ENCODE results near the gene VAPB. TPM values are rescaled to one million over a fixed set of nuclear protein-coding genes. Genes with fewer than 3 reads are reported as not detected.

Gene VAPB
- total RNA-seq, 1 experiment from 2014 or later, result 51.1 TPM

DNA sequence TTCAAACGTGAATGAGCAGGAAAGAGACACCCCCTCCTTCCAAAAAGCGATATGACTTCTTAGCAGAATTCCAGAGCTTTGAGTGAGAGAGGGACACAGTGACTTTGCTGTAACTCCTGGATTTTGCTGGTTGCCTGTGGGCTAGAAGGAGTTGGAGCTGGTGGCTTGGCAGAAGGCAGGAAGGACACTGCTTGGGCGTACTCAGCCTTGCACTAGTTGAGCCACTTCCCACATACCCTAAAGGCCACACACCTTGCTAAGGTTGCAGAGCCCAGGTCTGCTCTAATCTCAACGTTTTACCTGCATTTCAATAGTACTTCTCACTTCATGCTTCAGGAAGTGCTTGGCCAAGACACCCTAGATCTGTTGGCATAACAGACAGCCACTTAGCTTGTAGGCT is 48.9 kb upstream of the VAPB start (continued):
- TF ChIP-seq, protein P1, sequence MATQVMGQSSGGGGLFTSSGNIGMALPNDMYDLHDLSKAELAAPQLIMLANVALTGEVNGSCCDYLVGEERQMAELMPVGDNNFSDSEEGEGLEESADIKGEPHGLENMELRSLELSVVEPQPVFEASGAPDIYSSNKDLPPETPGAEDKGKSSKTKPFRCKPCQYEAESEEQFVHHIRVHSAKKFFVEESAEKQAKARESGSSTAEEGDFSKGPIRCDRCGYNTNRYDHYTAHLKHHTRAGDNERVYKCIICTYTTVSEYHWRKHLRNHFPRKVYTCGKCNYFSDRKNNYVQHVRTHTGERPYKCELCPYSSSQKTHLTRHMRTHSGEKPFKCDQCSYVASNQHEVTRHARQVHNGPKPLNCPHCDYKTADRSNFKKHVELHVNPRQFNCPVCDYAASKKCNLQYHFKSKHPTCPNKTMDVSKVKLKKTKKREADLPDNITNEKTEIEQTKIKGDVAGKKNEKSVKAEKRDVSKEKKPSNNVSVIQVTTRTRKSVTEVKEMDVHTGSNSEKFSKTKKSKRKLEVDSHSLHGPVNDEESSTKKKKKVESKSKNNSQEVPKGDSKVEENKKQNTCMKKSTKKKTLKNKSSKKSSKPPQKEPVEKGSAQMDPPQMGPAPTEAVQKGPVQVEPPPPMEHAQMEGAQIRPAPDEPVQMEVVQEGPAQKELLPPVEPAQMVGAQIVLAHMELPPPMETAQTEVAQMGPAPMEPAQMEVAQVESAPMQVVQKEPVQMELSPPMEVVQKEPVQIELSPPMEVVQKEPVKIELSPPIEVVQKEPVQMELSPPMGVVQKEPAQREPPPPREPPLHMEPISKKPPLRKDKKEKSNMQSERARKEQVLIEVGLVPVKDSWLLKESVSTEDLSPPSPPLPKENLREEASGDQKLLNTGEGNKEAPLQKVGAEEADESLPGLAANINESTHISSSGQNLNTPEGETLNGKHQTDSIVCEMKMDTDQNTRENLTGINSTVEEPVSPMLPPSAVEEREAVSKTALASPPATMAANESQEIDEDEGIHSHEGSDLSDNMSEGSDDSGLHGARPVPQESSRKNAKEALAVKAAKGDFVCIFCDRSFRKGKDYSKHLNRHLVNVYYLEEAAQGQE (IDR thresholded peaks at IDR 0.05; ENCODE audit: low read depth), result no peak
- no peak for TF ChIP-seq CEBPB (IDR thresholded peaks at IDR 0.05; ENCODE audit: low read depth)
- TF ChIP-seq POLR2AphosphoS5 (IDR thresholded peaks at IDR 0.05; ENCODE audit: low read depth, low read length), result no peak
- no peak for TF ChIP-seq FOSL1 (IDR thresholded peaks at IDR 0.05; ENCODE audit: low read depth)

GRCh38 chr20:58340853-58341252 is 48.2 kb upstream of the VAPB start:
- no peak overlapping the region for H3K9ac ChIP-seq (ENCODE audit: low read length)
- no peaks in the 10 kb centered on the region for H3K9me3 ChIP-seq (ENCODE audit: control insufficient read depth in 1 of 2, insufficient read depth in 1 of 2, low read depth in 1 of 2, low read length in 2 of 2)
- peaks cover 0 to 28% of the 10 kb centered on the region in 2 experiments; a peak in 2 of 4 replicates for H3K4me1 ChIP-seq (ENCODE audit: control insufficient read depth in 1 of 2, insufficient read depth in 2 of 2, low read length in 2 of 2)
- POLR2A ChIA-PET, result no interaction called here
- no peaks in the 10 kb centered on the region for H4K20me1 ChIP-seq (ENCODE audit: insufficient read depth)
- H3K9me2 ChIP-seq (ENCODE audit: insufficient read depth), result no peaks in the 10 kb centered on the region
- ATAC-seq (no peak), DNase-seq (ENCODE audit: low read depth, low spot score) (no peak)
- intact Hi-C loops (cut with micrococcal nuclease), result no loop called here
- RAD21 ChIA-PET (ENCODE audit: low non-redundant PET in 1 of 2, low total read pairs in 2 of 2, uncharacterized antibody in 2 of 2, unreplicated experiment in 2 of 2), result no interaction called here
- no peak for TF ChIP-seq CEBPB (IDR thresholded peaks at IDR 0.05; ENCODE audit: low read depth)
- CTCF ChIA-PET, result no interaction called here
- BruUV-seq (replicated peaks), result no TSS peak
- no peaks in the 10 kb centered on the region for H3K27me3 ChIP-seq (ENCODE audit: insufficient read depth, low read length)
- H2AFZ ChIP-seq (ENCODE audit: low read depth, low read length, poor library complexity, severe bottlenecking), result no peak overlapping the region
- peaks cover 13% of the 10 kb centered on the region; the same call in 1 of the 2 replicates for H3K79me2 ChIP-seq (ENCODE audit: insufficient read depth, low read length)
- no peak overlapping the region for H3K27ac ChIP-seq (ENCODE audit: low read depth, low read length)
- H3K4me2 ChIP-seq (ENCODE audit: low read length), result no peak overlapping the region
- H3K36me3 ChIP-seq (ENCODE audit: control insufficient read depth in 1 of 2, insufficient read depth in 2 of 2, low read length in 2 of 2), result peaks cover 0 to 6% of the 10 kb centered on the region in 2 experiments; a peak in 1 of 4 replicates
- no peak overlapping the region for H3K4me3 ChIP-seq (replicated peaks in 1 of 2; ENCODE audit: low read depth in 1 of 2, low read length in 2 of 2)
